Measurements from ENCODE around the gene CAPN11.

The CAPN11 gene

DNA sequence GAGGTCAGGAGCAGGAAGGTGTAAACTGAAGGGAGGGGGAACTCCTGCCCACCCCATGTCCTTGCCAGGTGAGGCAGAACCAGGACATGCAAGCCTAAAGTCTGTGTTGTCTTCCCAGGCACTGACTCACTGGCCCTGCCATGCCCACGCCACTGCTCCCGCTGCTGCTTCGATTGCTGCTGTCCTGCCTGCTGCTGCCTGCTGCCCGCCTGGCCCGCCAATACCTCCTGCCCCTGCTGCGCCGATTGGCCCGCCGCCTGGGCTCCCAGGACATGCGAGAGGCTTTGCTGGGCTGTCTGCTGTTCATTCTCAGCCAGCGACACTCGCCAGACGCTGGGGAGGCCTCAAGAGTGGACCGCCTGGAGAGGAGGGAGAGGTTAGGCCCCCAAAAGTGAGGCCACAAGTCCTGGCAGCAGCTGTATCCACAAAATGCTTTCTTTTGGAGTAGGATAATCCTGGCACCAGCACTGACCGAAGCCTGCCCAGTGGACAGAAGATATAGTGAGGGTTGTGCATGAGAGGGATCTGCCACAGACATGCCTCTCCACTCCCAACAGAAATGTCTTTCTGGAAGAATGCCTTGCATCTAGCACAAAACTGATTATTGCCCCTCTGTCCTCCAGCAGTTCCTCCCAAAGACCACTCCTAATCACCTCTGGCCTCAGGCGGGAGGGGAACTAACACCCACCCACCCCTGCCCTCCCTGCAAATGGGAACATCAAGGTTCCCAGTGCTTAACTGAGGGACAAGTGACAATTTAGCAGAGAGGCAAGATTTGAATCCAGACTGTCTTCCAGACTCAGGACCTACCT is 58.9 kb downstream of the CAPN11 start:
- no peak for DNase-seq

DNA sequence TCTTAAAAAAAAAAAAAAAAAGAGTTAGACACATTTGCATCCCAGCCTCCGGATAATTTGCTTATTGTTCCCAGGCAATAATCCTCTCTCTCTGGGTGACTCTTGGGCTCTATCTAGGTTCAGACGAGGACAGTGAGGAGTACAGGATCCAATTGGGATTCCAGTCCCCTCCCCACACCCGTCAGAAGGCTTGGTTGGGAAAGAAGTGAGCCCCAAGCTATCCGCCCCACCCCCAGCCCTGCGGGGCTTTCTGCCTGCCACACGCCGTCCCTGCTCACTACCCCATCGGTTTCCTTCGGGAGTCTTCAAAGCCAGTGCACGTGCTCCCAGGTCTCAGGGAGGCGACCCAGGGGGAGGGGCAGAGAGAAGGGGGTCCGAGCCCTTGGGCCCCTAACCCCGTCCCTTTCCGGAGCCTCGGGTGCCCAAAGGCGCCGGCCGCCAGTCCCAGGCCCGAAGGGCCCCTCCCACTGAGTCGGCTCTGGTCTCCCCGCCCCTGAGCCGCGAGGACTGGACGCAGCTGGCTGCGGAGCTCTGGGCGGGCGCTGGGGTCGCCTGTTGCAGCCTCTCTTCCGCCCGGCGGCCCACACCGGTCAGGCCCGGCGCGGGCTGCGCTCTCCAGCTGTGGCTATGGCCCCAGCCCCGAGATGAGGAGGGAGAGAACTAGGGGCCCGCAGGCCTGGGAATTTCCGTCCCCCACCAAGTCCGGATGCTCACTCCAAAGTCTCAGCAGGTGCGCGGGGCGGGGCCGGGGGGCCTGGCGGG is 60.6 kb downstream of the CAPN11 start:
- peak; percentile 34 for DNase-seq

- no peak for DNase-seq
Measured at GRCh38 chr6:44219815-44220784, 61.5 kb downstream of the CAPN11 start.

DNA sequence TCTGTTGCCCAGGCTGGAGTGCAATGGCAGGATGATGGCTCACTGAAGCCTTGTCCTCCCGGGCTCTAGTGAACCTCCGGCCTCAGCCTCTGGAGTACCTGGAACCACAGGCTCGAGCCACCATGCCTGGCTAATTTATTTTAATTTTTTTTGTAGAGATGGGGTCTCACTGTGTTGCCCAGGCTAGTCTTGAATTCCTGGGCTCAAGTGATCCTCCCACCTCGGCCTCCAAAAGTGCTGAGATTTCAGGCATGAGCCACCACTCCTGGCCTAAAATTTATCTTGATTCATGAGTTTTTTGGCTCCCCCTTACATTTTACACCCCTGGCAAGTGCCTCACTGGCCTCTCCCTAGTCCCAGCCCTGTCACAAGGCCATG is 62.3 kb downstream of the CAPN11 start:
- DNase-seq = no peak

DNA sequence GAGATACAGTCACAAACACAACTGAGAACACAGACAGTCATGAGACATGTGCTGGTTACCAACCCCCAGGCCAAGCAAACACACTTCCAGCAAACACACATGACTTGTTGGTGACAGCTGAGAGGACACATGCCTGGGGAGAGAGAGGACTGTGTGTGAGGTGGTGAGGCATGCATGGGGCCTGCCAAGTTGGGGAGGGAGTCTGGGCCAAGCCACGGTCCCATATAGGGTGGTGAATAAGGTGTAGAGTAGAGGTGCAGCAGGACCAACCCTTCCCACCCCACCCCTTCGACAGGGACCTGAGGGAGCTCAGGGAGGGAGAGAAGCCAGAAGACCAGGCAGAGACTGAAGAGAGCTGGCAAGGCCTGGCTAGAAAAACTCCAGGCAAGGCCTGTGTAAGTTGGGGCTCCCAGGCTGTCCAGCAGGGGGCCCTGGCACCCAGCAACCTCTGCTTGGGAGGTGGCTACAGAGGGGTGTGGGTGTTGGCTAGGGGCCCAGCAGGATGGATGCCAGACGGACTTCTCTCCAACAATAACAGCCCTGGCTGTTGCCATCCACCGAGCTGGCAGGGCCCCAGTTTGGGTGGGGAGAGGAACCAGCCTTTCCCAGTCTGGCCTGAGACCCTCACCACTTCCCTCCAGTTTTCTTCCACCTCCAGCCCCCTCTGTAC is 62.8 kb downstream of the CAPN11 start:
- peak; percentile 87 for DNase-seq

DNA sequence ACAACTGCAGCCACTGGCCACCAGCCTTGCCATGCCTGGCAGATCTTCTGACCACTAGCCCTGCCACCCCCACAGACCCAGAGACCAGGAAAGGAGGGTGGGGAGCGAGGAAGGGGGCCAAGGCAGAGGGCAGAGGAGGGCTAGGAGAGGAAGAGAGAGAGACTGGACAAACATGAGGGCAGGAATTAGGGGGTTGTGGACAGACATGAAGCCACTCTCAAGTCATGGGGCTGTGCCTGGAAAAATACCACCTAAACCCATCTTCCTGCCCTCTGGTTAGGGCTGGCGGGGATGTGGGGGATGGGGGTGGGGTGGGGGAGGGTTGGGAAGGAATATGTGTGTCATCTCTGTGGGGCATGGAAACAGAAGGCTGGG is 63.3 kb downstream of the CAPN11 start:
- no peak for DNase-seq

GRCh38 chr6:44222486-44223318 is 64.1 kb downstream of the CAPN11 start:
- no peak for DNase-seq

DNA sequence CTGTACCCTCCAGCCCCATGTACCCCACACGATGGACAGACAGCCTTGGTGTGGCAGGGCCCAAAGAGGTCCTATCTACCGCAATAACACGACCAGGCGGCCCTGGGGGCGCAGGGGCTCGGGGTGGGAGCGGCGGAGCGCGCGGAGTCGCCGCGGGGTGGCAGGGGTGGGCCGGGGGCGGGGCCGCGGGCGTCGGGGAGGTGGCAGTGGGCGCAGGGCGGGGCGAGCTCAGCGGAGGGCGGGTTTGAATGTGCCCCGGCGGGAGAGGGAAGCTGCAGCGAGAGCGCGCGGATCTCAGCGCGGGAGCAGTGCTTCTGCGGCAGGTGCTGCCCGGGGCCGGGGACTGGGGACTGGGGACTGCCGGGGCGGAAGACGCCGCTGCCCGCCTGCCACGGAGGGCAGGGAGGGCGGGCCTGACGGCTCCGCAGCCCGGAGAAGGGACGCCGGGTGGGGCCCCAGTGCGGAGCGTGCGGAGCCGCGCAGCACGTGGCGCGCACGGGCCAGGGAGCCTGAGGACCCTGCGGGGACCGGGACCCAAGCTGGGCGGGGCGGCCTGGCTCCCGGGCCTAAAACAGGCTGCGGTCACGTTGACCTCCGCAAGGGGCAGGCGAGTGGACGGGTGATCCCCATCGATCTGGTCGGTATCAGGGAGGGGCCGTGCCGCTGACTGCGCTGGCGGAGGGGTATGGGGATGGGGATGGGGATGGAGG is 64.9 kb downstream of the CAPN11 start, which contains the start of gene SLC29A1:
TSS of gene SLC29A1 (plus strand) at position 277 of the 710 bp plus-strand sequence. CDS start 3,719 bp downstream, outside the sequence.
- DNase-seq = peak; percentile 90

GRCh38 chr6:44224029-44224964 is 65.7 kb downstream of the CAPN11 start:
- DNase-seq = peak; percentile 39

- no peak for DNase-seq
Measured at GRCh38 chr6:44224965-44225305, 66.3 kb downstream of the CAPN11 start.

- no peak for DNase-seq
Measured at GRCh38 chr6:44225579-44226325, 67.1 kb downstream of the CAPN11 start.

- no peak for DNase-seq
Measured at GRCh38 chr6:44226368-44227147, 67.9 kb downstream of the CAPN11 start.

DNA sequence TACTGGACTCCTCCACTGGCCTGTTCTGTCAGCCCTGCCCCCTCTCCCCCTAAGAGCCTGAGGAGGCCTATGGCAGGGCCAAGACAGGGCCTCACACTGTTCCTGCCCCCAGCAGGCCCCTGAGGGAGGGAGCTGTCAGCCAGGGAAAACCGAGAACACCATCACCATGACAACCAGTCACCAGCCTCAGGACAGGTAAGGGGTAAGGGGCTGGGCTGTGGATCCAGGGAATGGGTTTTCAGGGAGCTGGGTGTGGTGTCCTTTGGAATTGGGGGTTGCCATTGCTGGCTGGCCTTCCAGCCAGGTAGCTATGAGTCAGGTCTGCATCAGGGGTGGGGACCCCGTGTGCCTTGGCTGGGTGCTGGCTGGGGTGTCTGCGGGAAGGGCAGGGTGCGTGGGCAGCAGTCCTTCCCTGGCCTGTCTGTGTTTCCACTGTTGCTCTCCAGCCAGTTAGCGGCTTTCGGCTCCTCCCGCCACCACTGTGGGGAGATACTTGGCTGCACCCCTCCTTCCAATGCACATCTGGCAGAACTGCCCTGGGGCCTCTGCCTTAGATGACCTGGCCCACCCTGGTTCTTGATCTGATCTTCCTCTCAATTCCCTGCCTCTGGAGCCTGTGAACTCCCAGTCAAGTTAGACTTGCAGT is 68.7 kb downstream of the CAPN11 start:
- DNase-seq = no peak

GRCh38 chr6:44228031-44228430 is 69.4 kb downstream of the CAPN11 start:
- no peak for DNase-seq

GRCh38 chr6:44228433-44228832 is 69.8 kb downstream of the CAPN11 start:
- DNase-seq = no peak

DNA sequence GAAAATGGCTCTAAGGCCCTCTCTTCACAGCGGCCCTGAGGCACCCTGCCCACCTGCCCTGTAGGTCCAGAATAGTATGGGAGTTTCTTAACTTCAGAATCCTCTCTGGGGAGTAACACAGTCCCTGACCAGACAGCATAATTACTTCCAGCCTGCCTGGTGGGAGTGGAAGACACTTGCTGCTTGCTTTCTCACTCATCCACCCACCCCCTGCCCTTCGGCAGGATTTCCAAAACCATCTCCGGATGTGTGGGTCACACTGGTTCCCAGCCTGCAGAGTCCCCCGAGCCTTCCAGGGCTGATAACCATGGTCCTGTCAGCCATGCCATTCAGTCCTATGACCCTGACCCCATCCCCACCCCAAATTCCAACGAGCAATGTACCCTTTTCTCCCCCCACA is 70.2 kb downstream of the CAPN11 start:
- no peak for DNase-seq

GRCh38 chr6:44229376-44230033 is 70.9 kb downstream of the CAPN11 start:
- DNase-seq = no peak

Data from activated CD4-positive, alpha-beta T cell treated with anti-CD3 and anti-CD28 coated beads, Interleukin-10, Interleukin-2, amounts not matched to agents 100 ng/mL and 50 ng/mL, durations not matched to agents 16 hours and 8 hours (primary cell).